ENCODE data around the gene FBXO2. TPM values are rescaled to one million over a fixed set of nuclear protein-coding genes. Genes with fewer than 3 reads are reported as not detected.
A peak's percentile ranks its signal among the peaks of the same experiment; 100 is the strongest.

Gene FBXO2
- total RNA-seq, 1 experiment from 2014 or later = 131 TPM

DNA sequence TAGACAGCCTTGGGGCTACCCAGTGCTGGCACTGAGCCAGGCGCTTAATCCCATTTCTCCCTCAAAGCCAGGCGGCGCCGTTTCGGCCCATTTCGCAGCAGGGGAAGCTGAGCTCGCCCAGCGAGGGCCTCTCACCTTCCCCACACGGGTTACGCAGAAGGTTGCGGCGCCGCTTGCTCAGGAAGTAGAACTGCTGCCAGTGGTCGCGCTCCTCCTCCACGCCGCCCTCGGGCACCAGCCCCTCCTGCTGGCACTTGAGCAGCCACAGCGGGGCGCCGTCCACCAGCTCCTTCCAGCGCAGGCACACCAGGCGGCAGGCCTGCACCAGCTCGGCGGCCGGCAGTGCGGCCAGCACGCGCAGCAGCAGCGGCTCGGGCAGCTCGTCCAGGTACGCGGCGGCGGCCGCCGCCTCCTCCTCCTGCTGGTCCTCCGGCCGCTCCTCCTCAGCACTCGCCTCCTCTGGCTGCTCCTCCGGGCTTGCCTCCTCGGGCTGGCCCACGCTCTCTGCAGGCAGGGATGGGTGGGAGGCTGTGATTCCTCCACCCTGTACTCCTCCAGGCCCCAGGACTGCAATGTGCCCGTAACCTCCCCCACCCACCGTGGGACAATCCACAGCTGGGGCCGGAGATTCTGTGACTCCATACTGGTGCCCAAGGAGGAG lies 3.8 kb downstream of the FBXO2 start:
- POLR2A ChIA-PET = interaction anchor here (0.7 kb wide), 1 partner anchor 28 kb away, joined by 3 read pairs; no protein-coding TSS in a partner anchor
- intact Hi-C loops (cut with micrococcal nuclease; ENCODE audit: unreplicated experiment) = loop anchor here (5.0 kb wide), 1 partner anchor 67 kb away; no protein-coding TSS in a partner anchor
- Histone ChIP-seq H3K4me1 (ENCODE audit: control insufficient read depth, insufficient read depth, low read length) (peaks cover 26% of the 10 kb centered on the region), H3K9me3 (ENCODE audit: control insufficient read depth, insufficient read depth, low read depth, low read length) (no peaks in the 10 kb centered on the region), H3K27me3 (ENCODE audit: control insufficient read depth, insufficient read depth, low read length) (no peaks in the 10 kb centered on the region), H3K4me3 (ENCODE audit: low read depth in 2 of 2, low read length in 2 of 2) (0 out of 4 replicates have a peak overlapping the region, but pooled peaks of 1 of the 2 experiments have one; percentile 8), H3K36me3 (ENCODE audit: control insufficient read depth, insufficient read depth, low read length) (no peaks in the 10 kb centered on the region; the same call in 1 of the 2 replicates), H3K27ac (ENCODE audit: low read length) (peak overlapping the region; percentile 57; the same call in 1 of the 2 replicates)
- TF ChIP-seq, protein P1, sequence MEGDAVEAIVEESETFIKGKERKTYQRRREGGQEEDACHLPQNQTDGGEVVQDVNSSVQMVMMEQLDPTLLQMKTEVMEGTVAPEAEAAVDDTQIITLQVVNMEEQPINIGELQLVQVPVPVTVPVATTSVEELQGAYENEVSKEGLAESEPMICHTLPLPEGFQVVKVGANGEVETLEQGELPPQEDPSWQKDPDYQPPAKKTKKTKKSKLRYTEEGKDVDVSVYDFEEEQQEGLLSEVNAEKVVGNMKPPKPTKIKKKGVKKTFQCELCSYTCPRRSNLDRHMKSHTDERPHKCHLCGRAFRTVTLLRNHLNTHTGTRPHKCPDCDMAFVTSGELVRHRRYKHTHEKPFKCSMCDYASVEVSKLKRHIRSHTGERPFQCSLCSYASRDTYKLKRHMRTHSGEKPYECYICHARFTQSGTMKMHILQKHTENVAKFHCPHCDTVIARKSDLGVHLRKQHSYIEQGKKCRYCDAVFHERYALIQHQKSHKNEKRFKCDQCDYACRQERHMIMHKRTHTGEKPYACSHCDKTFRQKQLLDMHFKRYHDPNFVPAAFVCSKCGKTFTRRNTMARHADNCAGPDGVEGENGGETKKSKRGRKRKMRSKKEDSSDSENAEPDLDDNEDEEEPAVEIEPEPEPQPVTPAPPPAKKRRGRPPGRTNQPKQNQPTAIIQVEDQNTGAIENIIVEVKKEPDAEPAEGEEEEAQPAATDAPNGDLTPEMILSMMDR (IDR thresholded peaks at IDR 0.05) = peak; percentile 85
- TF ChIP-seq, protein P2, sequence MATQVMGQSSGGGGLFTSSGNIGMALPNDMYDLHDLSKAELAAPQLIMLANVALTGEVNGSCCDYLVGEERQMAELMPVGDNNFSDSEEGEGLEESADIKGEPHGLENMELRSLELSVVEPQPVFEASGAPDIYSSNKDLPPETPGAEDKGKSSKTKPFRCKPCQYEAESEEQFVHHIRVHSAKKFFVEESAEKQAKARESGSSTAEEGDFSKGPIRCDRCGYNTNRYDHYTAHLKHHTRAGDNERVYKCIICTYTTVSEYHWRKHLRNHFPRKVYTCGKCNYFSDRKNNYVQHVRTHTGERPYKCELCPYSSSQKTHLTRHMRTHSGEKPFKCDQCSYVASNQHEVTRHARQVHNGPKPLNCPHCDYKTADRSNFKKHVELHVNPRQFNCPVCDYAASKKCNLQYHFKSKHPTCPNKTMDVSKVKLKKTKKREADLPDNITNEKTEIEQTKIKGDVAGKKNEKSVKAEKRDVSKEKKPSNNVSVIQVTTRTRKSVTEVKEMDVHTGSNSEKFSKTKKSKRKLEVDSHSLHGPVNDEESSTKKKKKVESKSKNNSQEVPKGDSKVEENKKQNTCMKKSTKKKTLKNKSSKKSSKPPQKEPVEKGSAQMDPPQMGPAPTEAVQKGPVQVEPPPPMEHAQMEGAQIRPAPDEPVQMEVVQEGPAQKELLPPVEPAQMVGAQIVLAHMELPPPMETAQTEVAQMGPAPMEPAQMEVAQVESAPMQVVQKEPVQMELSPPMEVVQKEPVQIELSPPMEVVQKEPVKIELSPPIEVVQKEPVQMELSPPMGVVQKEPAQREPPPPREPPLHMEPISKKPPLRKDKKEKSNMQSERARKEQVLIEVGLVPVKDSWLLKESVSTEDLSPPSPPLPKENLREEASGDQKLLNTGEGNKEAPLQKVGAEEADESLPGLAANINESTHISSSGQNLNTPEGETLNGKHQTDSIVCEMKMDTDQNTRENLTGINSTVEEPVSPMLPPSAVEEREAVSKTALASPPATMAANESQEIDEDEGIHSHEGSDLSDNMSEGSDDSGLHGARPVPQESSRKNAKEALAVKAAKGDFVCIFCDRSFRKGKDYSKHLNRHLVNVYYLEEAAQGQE (IDR thresholded peaks at IDR 0.05; ENCODE audit: insufficient read depth in 1 of 2, low read depth in 2 of 2, low read length in 1 of 2) = no peak
- DNase-seq (ENCODE audit: low read depth, low spot score) (no peak), ATAC-seq (peak; percentile 44)
- CTCF ChIA-PET = interaction anchor here (0.5 to 0.6 kb wide), 3 partner anchors 72 to 410 kb away, joined by 4 to 8 read pairs (median 7); no protein-coding TSS in a partner anchor
- in situ Hi-C loops (cut with HindIII; ENCODE audit: low pct_unique_long_range_greater_than_20kb, low sequenced_read_pairs) = no loop called here
- BruUV-seq (replicated peaks) = no TSS peak

DNA sequence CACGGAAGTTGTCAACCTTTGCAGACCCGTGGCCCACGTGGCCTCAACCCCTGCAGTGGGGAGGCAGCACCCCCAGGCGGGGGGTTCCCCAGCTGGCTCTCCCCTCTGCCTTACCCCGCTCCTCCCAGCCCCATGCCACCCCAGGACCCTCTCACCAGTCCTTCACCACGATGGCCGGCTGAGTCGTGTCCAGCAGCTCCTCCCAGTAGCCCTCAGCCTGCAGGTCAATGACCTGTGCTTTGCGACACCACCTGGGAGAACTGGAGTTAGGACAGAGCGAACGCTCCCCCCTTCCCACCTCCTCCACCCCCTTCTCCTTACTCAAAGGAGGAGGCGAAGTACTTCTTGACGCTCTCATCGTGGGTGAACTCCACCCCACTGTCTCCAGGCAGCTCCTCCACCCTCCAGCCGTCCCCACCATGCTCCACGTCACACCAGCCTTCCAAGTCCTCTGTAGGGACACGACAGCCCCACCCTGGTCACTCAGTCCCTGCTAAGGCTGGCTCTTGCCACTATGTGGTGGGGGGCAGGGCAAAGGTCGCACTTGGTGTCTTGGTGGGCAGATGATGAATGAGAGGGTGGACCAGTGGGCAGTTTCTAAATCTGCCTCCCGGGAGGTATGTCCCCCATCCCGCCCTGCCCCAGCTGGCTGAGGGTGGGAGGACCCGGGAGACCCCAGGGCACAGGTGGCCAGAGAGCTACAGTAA lies 4.5 kb downstream of the FBXO2 start:
- ChIA-PET CTCF (interaction anchor here (0.6 to 1.1 kb wide), 3 partner anchors 13 to 380 kb away, joined by 3 to 7 read pairs (median 4); no protein-coding TSS in a partner anchor), POLR2A (interaction anchor here (0.7 kb wide), 1 partner anchor 71 kb away, joined by 7 read pairs; no protein-coding TSS in a partner anchor)
- BruUV-seq (replicated peaks) = TSS peak; percentile 33
- intact Hi-C loops (cut with micrococcal nuclease; ENCODE audit: unreplicated experiment) (loop anchor here (5.0 to 10.0 kb wide), 3 partner anchors 68 to 615 kb away; no protein-coding TSS in a partner anchor), in situ Hi-C loops (cut with HindIII; ENCODE audit: low pct_unique_long_range_greater_than_20kb, low sequenced_read_pairs) (no loop called here)
- TF ChIP-seq, protein P1 (IDR thresholded peaks at IDR 0.05) = no peak
- TF ChIP-seq SIN3A (IDR thresholded peaks at IDR 0.05; ENCODE audit: borderline replicate concordance, insufficient read depth, low read depth, low read length) (no peak), TCF7L2 (IDR thresholded peaks at IDR 0.05; ENCODE audit: low read depth, low read length) (no peak)
- TF ChIP-seq, protein P2 (IDR thresholded peaks at IDR 0.05; ENCODE audit: insufficient read depth in 1 of 2, low read depth in 2 of 2, low read length in 1 of 2) = no peak
- Histone ChIP-seq H3K4me1 (ENCODE audit: control insufficient read depth, insufficient read depth, low read length) (peaks cover 25% of the 10 kb centered on the region), H3K27ac (ENCODE audit: low read length) (no peak overlapping the region), H3K36me3 (ENCODE audit: control insufficient read depth, insufficient read depth, low read length) (no peaks in the 10 kb centered on the region; the same call in 1 of the 2 replicates), H3K4me3 (ENCODE audit: low read depth in 2 of 2, low read length in 2 of 2) (no peak overlapping the region), H3K27me3 (ENCODE audit: control insufficient read depth, insufficient read depth, low read length) (no peaks in the 10 kb centered on the region), H3K9me3 (ENCODE audit: control insufficient read depth, insufficient read depth, low read depth, low read length) (no peaks in the 10 kb centered on the region)
- DNase-seq (ENCODE audit: low read depth, low spot score) (no peak), ATAC-seq (no peak)
